Measurements from ENCODE around the gene RBL2. TPM values are rescaled to one million over a fixed set of nuclear protein-coding genes. Genes with fewer than 3 reads are reported as not detected.

The RBL2 gene
- total and polyA plus RNA-seq, 2 of the 8 experiments (the other 6 are each of a cell fraction or from before 2014, with no cell fraction given): 13.9 to 22.1 TPM

GRCh38 chr16:53404959-53405358, 29.3 kb upstream of the RBL2 start:
- no peak overlapping the region for H2BK5ac ChIP-seq (ENCODE audit: low read depth, low read length)
- H3K36me3 ChIP-seq (ENCODE audit: control insufficient read depth in 2 of 4, insufficient read depth in 4 of 4, low read length in 3 of 4): no peaks in the 10 kb centered on the region
- no peaks in the 10 kb centered on the region for H3K79me1 ChIP-seq (ENCODE audit: low read depth, low read length)
- H2BK20ac ChIP-seq (ENCODE audit: low read length): no peak overlapping the region
- H3K4ac ChIP-seq (replicated peaks; ENCODE audit: insufficient read length, low read depth, low read length): no peak overlapping the region
- H3K23me2 ChIP-seq (ENCODE audit: low read depth, low read length): no peaks in the 10 kb centered on the region; the same call in 1 of the 2 replicates
- WGBS, 2 experiments (ENCODE audit: extremely low coverage in 1 of 2, insufficient coverage in 1 of 2, insufficient read length in 1 of 2, insufficient replicate concordance in 2 of 2, low coverage in 1 of 2, low lambda C conversion rate in 2 of 2, missing lambda C conversion rate in 1 of 2): 67% methylated on average over 2 of the region's 2 CpGs; no CpG with 5 or more reads in 1 of the 2 experiments
- H2BK15ac ChIP-seq (ENCODE audit: low read length): no peak overlapping the region
- no peak overlapping the region for H4K5ac ChIP-seq (ENCODE audit: insufficient read length, low read depth, low read length)
- TF ChIP-seq RAD21 (IDR thresholded peaks at IDR 0.05 in 1 of 2, conservative IDR thresholded peaks at IDR 0.05 in 1 of 2; ENCODE audit: low read depth in 2 of 2, low read length in 2 of 2) (peak in 1 of 2 experiments; percentile 18; a peak in 1 of 4 replicates), CREB1 (IDR thresholded peaks at IDR 0.05) (no peak), CBX8 (IDR thresholded peaks at IDR 0.05; ENCODE audit: borderline replicate concordance, low read depth, low read length) (no peak)
- ChIA-PET POLR2A (ENCODE audit: partially characterized antibody) (no interaction called here), CTCF (ENCODE audit: partially characterized antibody) (interaction anchor here (1.1 to 1.6 kb wide), 4 partner anchors 9 to 80 kb away, joined by 3 to 5 read pairs (median 4); no protein-coding TSS in a partner anchor)
- H3K14ac ChIP-seq (ENCODE audit: insufficient read length): no peak overlapping the region
- H4K20me1 ChIP-seq (replicated peaks in 1 of 2; ENCODE audit: control insufficient read depth in 1 of 2, insufficient read depth in 2 of 2, low read length in 2 of 2): no peaks in the 10 kb centered on the region
- no peak overlapping the region for H4K91ac ChIP-seq (replicated peaks; ENCODE audit: insufficient read length, low read length)
- no peak overlapping the region for H2BK120ac ChIP-seq (replicated peaks; ENCODE audit: low read depth, low read length)
- H3K4me2 ChIP-seq (ENCODE audit: insufficient read depth in 1 of 2, low read depth in 2 of 2, low read length in 2 of 2): no peak overlapping the region
- no peaks in the 10 kb centered on the region for H3K79me2 ChIP-seq (ENCODE audit: control insufficient read depth in 1 of 2, insufficient read depth in 2 of 2, low read length in 2 of 2)
- H4K8ac ChIP-seq (ENCODE audit: extremely low read depth, insufficient read depth, low read length): no peak overlapping the region
- H2AFZ ChIP-seq (ENCODE audit: low read length): no peak overlapping the region
- no peaks in the 10 kb centered on the region for H3K9me3 ChIP-seq (ENCODE audit: insufficient read depth in 2 of 2, low read depth in 1 of 2, low read length in 1 of 2)
- H3K18ac ChIP-seq (ENCODE audit: extremely low read depth, low read length): no peak overlapping the region
- no peak overlapping the region for H2AK5ac ChIP-seq (ENCODE audit: low read depth, low read length)
- DNase-seq (ENCODE audit: low read depth in 1 of 2, low spot score in 2 of 2): no peak
- H3K27me3 ChIP-seq (replicated peaks in 1 of 4; ENCODE audit: control insufficient read depth in 3 of 4, extremely low read depth in 1 of 4, insufficient read depth in 3 of 4, low read length in 3 of 4): no peaks in the 10 kb centered on the region
- H3K23ac ChIP-seq (ENCODE audit: insufficient read length): no peak overlapping the region
- no peak overlapping the region for H2BK12ac ChIP-seq (ENCODE audit: low read depth, low read length)
- no peak overlapping the region for H3K56ac ChIP-seq (replicated peaks; ENCODE audit: insufficient read length, low read depth, low read length)
- no peak overlapping the region for H3K27ac ChIP-seq (ENCODE audit: low read depth, low read length)
- no peaks in the 10 kb centered on the region for H3K4me1 ChIP-seq (replicated peaks in 1 of 4; ENCODE audit: control insufficient read depth in 3 of 4, insufficient read depth in 4 of 4, low read length in 3 of 4)
- no peak for FAIRE-seq
- H3K9ac ChIP-seq (replicated peaks in 1 of 4; ENCODE audit: extremely low read depth in 1 of 4, low read depth in 3 of 4, low read length in 3 of 4): no peak overlapping the region
- H3K4me3 ChIP-seq (ENCODE audit: extremely low read depth in 1 of 4, insufficient read depth in 2 of 4, low read depth in 3 of 4, low read length in 4 of 4): no peak overlapping the region
